Measurements from ENCODE around the gene ZNF276. TPM values are rescaled to one million over a fixed set of nuclear protein-coding genes. Genes with fewer than 3 reads are reported as not detected.
A peak's percentile ranks its signal among the peaks of the same experiment; 100 is the strongest.

The ZNF276 gene
- total RNA-seq, 4 donors from 2014 or later: 16.7 to 45.8 (median 18.2) TPM

DNA sequence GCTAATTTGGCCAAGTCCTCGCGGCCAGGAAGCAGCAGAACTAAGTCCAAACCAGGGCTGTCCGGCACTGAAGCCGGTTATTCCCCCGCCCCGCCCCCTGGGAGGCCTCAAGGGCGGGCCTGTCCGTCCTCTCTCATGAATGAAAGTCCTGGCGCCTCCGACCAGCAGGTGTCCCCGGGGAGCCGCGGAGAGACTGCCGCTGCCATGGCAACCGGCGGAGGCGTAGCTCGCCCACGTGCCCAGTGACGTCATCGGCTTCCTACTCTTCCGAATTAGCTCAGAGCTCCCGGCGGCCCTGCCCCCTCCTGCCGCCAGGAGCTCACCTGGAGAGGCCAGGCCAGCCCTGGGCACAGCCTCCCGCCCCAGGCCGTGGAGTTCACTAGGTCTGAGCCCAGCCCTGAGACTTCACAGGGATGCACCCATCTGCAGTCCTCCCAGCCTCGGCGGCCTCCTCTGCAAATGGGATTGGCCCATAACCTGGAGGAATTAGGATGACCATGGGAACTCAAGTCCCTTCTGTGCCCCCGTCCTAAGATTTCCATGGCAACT lies 21.2 kb upstream of the ZNF276 start:
- WGBS, 2 donors (ENCODE audit: low coverage in 1 of 2): 0% methylated on average over 6 of the region's 30 CpGs; no CpG with 5 or more reads in 1 of the 2 donors
- H3K27ac ChIP-seq: peak overlapping the region in 3 of 4 donors; percentile 84 to 88 (median 85)
- peaks cover 18% of the 10 kb centered on the region for H3K27me3 ChIP-seq
- H3K36me3 ChIP-seq: peaks cover 0 to 29% of the 10 kb centered on the region in 2 donors
- peak overlapping the region; percentile 40 to 82 for H3K4me3 ChIP-seq
- peaks cover 0 to 29% (median 17%) of the 10 kb centered on the region in 3 donors for H3K4me1 ChIP-seq
- peak; percentile 86 for ATAC-seq
- TF ChIP-seq POLR2A (IDR thresholded peaks at IDR 0.05) (no peak), POLR2AphosphoS5 (IDR thresholded peaks at IDR 0.05) (peak; percentile 61)
- TF ChIP-seq, protein P1, sequence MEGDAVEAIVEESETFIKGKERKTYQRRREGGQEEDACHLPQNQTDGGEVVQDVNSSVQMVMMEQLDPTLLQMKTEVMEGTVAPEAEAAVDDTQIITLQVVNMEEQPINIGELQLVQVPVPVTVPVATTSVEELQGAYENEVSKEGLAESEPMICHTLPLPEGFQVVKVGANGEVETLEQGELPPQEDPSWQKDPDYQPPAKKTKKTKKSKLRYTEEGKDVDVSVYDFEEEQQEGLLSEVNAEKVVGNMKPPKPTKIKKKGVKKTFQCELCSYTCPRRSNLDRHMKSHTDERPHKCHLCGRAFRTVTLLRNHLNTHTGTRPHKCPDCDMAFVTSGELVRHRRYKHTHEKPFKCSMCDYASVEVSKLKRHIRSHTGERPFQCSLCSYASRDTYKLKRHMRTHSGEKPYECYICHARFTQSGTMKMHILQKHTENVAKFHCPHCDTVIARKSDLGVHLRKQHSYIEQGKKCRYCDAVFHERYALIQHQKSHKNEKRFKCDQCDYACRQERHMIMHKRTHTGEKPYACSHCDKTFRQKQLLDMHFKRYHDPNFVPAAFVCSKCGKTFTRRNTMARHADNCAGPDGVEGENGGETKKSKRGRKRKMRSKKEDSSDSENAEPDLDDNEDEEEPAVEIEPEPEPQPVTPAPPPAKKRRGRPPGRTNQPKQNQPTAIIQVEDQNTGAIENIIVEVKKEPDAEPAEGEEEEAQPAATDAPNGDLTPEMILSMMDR (IDR thresholded peaks at IDR 0.05): peak in 3 of 4 experiments; percentile 75 to 92 (median 89)
- no peaks in the 10 kb centered on the region for H3K9me3 ChIP-seq

DNA sequence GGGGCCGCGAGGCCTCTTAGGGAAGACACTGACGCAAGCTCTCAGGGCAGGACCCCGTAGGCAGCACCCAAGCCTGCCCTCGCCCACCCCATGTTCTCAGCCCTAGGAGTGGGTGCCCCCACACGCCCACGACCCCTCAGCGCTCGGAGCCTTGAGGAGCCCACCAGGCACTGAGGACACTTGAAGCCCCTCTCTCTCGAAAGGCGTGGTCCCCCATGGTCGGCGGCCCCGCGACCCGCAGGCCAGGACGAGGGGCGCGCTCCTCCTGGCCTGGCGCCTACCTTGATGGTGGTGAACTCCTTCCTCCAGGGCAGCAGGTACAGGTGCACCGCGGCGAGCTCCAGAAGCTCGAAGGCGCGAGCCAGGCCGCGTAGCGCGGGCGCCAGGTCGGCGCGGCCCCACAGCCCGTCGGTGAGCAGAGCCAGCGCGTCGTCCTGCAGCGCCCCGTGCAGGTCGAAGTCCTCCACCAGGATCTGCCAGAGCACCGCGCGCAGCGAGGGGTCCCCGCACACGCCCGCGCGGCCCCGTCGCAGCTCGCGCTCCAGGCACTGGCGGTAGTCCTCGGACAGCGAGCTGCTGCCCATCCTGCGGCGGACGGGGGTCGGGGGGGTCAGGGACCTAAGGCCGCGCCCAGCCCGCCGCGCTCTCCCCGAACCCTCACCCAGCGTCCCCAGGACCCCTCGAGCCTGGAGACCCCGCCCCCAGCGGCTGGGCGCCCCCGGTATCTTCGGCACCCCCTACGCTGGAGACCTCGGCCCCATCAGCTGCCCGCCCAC lies 20.5 kb upstream of the ZNF276 start:
- TF ChIP-seq, protein P1 (IDR thresholded peaks at IDR 0.05): peak in 2 of 4 experiments; percentile 8 to 31
- no peak for TF ChIP-seq EP300 (IDR thresholded peaks at IDR 0.05)
- ATAC-seq: peak; percentile 16
- Histone ChIP-seq H3K36me3 (peaks cover 0 to 23% of the 10 kb centered on the region in 2 donors), H3K9me3 (no peaks in the 10 kb centered on the region), H3K4me3 (peak overlapping the region; percentile 40 to 82), H3K4me1 (peaks cover 0 to 34% (median 17%) of the 10 kb centered on the region in 3 donors), H3K27ac (peak overlapping the region in 3 of 4 donors; percentile 84 to 88 (median 85)), H3K27me3 (peaks cover 18% of the 10 kb centered on the region)
- no CpG with 5 or more reads among the region's 78 CpGs for WGBS, 2 donors (ENCODE audit: low coverage in 1 of 2)

DNA sequence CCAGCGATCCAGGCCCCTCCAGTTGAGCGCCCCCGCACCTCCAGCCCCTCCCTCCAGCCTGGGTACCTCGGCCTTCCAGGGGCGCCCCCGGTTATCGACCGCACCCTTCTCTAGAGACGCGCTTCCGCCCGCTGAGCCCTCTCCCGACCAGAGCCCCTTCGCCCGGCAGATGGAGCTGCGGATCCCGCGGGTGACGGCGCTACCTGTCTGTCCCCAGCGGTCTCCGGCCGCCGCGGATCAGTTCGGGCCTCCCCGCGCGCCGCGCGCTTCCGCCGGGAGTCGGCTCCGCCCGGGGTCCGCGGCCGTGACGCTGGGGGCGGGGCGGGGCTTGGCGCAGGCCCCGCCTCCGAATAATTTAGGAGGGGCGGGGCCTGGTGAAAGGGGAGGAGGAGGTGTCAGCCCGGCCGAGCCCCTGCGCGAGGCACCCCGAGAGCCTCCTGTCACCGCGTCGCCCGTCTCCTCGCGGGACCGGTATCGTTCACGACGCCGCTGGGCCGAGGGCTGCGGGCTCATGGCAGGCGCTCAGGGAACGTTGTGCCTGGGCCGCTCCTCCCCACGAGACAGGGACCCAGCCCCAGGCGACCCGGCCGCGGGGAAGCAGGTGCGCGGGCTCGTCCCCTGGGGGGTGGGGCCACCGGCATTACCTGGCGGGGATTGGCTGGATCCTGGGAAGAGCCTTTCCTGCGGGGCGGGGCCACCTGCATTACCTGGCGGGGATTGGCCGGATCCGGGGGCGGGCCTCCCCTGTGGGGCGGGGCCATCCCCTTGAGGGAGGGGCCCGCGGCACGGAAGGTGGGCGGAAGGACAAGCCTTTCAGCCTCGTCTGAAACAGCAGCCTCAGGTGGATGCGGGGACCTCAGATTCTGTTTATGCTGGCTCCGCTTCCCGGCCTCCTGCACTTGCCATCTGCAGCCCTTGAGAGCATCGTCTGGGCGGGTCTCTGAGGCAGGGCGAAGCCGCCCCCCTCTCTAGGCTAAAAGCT lies 19.6 kb upstream of the ZNF276 start, which contains the start of gene SPATA2L:
Gene SPATA2L, minus strand, starts transcription at position 281 of the 982 bp plus-strand sequence. CDS start 473 bp downstream, outside the sequence.
- H3K27ac ChIP-seq: peak within 1 kb of the TSS in 3 of 4 donors; percentile 84 to 88 (median 85)
- ATAC-seq: peak; percentile 74
- TF ChIP-seq POLR2A (IDR thresholded peaks at IDR 0.05): peak; percentile 74 to 79
- TF ChIP-seq EP300 (IDR thresholded peaks at IDR 0.05): no peak
- TF ChIP-seq, protein P1 (IDR thresholded peaks at IDR 0.05): peak in 2 of 4 experiments; percentile 13 to 34
- TF ChIP-seq POLR2AphosphoS5 (IDR thresholded peaks at IDR 0.05): peak; percentile 45

DNA sequence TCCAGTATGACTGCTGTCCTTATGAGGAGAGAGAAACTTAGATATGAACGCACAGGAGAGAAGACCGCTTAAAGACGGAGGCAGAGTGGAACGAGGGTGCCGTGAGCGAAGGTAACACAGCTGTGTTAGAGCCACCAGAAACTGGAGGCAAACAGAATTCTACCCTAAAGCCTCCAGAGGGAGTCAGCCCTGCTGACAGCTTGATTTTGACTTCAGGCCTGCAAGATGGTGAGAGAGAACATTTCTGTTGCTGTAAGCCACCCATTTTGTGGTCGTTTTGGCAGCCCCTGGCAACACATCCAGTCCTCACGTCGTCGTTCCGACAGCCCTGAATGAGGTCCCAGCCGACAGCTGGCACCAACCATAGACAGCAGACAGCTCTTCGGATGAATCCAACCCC lies 17.1 kb upstream of the ZNF276 start:
- H3K36me3 ChIP-seq: peaks cover 0 to 4% of the 10 kb centered on the region in 2 donors
- 33 to 80% methylated on average over 1 to 10 of the region's 13 CpGs for WGBS, 2 donors (ENCODE audit: low coverage in 1 of 2)
- H3K9me3 ChIP-seq: no peaks in the 10 kb centered on the region
- ATAC-seq: no peak
- H3K4me1 ChIP-seq: peaks cover 0 to 40% (median 17%) of the 10 kb centered on the region in 3 donors
- TF ChIP-seq POLR2AphosphoS5 (IDR thresholded peaks at IDR 0.05) (no peak), POLR2A (IDR thresholded peaks at IDR 0.05) (no peak), EP300 (IDR thresholded peaks at IDR 0.05) (no peak)
- TF ChIP-seq, protein P1 (IDR thresholded peaks at IDR 0.05): no peak
- H3K4me3 ChIP-seq: no peak overlapping the region
- no peak overlapping the region for H3K27ac ChIP-seq
- H3K27me3 ChIP-seq: peaks cover 18% of the 10 kb centered on the region

More for the DNA sequence above, 19.6 kb upstream of the ZNF276 start, which contains the start of gene SPATA2L:
- Histone ChIP-seq H3K4me1 (peaks cover 0 to 40% (median 17%) of the 10 kb centered on the region in 3 donors), H3K4me3 (peak within 1 kb of the TSS; percentile 40 to 82), H3K27me3 (peaks cover 18% of the 10 kb centered on the region), H3K36me3 (peaks cover 0 to 14% of the 10 kb centered on the region in 2 donors), H3K9me3 (no peaks in the 10 kb centered on the region)
- WGBS, 2 donors (ENCODE audit: low coverage in 1 of 2): 0% methylated on average over 7 of the region's 97 CpGs; no CpG with 5 or more reads in 1 of the 2 donors

Data from gastroesophageal sphincter (tissue), 4 donors.